NCI-H2029 treated with DMSO at 0.1 percent for 48 hours (cell line): ENCODE data around the gene ADAMTS8.

Experiments used
- DNase-seq: peaks from one replicate; lab custom pipeline; 2025; lab: John Stamatoyannopoulos, UW

Gene ADAMTS8

GRCh38 chr11:130420478-130421198, 7.8 kb downstream of the ADAMTS8 start:
- DNase-seq = peak; percentile 5

GRCh38 chr11:130418756-130419155, 9.7 kb downstream of the ADAMTS8 start:
- DNase-seq = no peak

- DNase-seq = no peak
Measured at GRCh38 chr11:130418210-130418609, 10.2 kb downstream of the ADAMTS8 start.

GRCh38 chr11:130416906-130417305, 11.5 kb downstream of the ADAMTS8 start:
- DNase-seq = no peak

GRCh38 chr11:130416530-130416882, 11.9 kb downstream of the ADAMTS8 start:
- DNase-seq = no peak

- no peak for DNase-seq
Measured at GRCh38 chr11:130415731-130416529, 12.5 kb downstream of the ADAMTS8 start.

- no peak for DNase-seq
Measured at GRCh38 chr11:130414107-130415080, 14.0 kb downstream of the ADAMTS8 start.

- no peak for DNase-seq
Measured at GRCh38 chr11:130413405-130414106, 14.9 kb downstream of the ADAMTS8 start.

GRCh38 chr11:130411223-130411622, 17.2 kb downstream of the ADAMTS8 start:
- no peak for DNase-seq

- no peak for DNase-seq
Measured at GRCh38 chr11:130409594-130410388, 18.6 kb downstream of the ADAMTS8 start.

- DNase-seq = no peak
Measured at GRCh38 chr11:130408901-130409300, 19.5 kb downstream of the ADAMTS8 start.

- no peak for DNase-seq
Measured at GRCh38 chr11:130408401-130408890, 20.0 kb downstream of the ADAMTS8 start.

GRCh38 chr11:130407978-130408377, 20.4 kb downstream of the ADAMTS8 start:
- DNase-seq = no peak

- DNase-seq = no peak
Measured at GRCh38 chr11:130405428-130405827, 23.0 kb downstream of the ADAMTS8 start.

- no peak for DNase-seq
Measured at GRCh38 chr11:130404727-130405126, 23.7 kb downstream of the ADAMTS8 start.

- DNase-seq = no peak
Measured at GRCh38 chr11:130403967-130404366, 24.4 kb downstream of the ADAMTS8 start.

- no peak for DNase-seq
Measured at GRCh38 chr11:130403271-130403804, 25.1 kb downstream of the ADAMTS8 start.

GRCh38 chr11:130402570-130402969, 25.8 kb downstream of the ADAMTS8 start:
- no peak for DNase-seq

GRCh38 chr11:130400781-130401483, 27.5 kb downstream of the ADAMTS8 start:
- no peak for DNase-seq

- no peak for DNase-seq
Measured at GRCh38 chr11:130399196-130399595, 29.2 kb downstream of the ADAMTS8 start.
